ENCODE measurements around the gene DLG2. TPM values are rescaled to one million over a fixed set of nuclear protein-coding genes. Genes with fewer than 3 reads are reported as not detected.

The DLG2 gene
- total RNA-seq, 1 donor from 2014 or later, result 6.3 TPM

DNA sequence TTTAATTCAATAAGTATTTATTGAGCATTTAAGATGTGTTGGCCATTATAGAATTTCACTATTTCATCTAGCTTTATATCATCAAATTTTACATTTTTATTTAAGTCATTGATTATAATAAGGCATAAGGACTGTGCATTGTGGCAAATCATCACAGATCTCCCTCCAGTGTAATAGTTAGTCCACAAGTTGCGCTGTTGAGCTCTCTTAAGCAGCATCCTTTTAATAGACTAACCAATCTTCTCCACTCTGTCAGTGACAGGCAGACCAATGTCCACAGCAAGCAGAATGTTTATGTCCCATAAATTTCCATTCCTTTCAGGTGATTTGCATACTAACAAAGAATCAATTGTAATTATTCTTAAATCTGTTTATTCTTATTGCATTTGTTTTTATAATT, 1745.7 kb downstream of the DLG2 start:
- ATAC-seq, result no peak

- no peak for ATAC-seq
These were observed 1756.1 kb downstream of the DLG2 start for GRCh38 chr11:83871054-83871453.

GRCh38 chr11:83866655-83867054, 1760.5 kb downstream of the DLG2 start:
- ATAC-seq, result no peak

DNA sequence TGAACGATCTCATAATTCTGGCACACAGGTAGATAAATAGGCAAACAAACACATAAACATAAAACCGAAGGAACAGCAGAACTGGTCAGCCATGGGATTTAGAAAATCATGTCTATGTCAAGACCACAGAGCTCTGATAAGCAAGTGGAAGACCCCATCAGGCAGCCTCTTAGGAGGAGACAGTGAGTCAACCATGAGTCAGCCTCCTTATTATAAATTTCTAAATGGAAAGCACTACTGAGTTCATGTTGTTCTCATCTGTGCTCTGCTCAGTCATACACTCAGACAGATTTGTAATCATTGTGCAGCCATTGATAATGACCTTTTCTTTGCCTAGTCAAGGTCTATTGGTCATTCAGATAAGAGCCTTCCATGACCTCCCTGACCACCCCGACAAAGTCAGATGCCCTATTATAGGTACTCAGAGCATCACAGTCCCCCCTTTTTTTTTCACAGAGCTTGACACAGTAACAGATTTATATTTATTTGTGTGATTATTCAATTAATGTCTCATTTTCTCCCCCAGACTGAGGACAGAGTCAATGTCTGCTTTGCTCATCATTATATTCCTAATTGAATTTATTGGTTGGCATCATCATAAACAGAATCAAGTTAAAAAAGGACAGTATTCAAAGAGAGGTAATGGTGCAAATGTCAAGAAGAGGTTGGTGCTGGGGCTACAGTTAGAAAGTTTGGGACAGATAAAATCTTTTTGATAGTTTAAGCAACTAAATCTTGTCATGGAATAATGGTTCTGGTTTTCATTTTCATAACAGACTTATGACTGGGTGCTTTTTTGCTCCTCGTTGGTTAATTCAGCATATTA, 1761.3 kb downstream of the DLG2 start:
- ATAC-seq, result no peak

DNA sequence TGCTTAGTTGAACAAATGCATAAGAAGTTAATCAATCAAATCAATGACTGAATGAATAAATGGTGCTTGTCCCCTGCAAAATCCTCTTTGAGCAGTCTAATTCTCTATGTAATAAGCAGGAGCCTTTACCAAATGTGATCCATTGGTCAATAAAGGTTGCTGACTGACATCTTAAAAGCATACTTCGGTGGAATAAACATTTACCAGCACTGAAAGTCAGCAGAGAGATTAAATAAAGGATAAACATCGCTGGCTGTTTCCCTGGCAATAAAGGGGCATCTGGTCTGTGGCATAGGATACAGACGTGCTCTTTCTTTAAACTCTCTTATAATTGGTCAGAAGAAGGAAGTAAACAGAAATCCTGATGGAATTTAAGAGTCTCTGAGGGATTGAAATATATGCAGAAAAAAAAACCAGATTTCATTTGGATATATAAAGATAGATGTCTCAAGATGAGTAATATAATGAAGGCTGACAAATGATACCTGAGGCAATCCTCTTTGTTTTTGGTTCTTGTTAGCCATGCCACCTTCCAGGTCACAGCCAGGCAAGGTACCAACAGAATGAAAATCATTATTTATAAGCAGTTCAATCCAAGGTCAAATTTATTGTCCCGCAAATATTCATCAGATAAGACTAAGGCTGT, 1762.6 kb downstream of the DLG2 start:
- ATAC-seq, result no peak

DNA sequence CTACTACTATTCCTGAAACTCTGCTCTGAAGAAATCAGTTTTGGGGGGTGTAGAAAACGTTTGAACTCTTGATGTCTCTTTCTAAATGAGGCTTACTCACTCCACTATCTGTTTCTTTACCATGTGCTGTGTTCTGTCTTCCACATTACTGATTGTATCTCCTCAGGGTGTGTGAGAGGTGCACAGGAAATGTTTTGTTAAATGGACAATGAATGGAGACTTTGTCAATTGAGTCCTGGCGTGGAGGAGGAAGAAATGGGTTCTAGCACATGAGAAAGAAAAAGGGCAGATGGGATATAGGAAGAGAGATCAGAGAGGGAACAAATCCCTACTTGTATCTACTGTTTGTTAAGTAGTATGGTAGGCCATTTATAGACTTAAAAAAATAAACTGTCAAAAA, 1763.9 kb downstream of the DLG2 start:
- no peak for ATAC-seq

GRCh38 chr11:83862691-83863090, 1764.5 kb downstream of the DLG2 start:
- ATAC-seq, result no peak

GRCh38 chr11:83862033-83862432, 1765.1 kb downstream of the DLG2 start:
- no peak for ATAC-seq

DNA sequence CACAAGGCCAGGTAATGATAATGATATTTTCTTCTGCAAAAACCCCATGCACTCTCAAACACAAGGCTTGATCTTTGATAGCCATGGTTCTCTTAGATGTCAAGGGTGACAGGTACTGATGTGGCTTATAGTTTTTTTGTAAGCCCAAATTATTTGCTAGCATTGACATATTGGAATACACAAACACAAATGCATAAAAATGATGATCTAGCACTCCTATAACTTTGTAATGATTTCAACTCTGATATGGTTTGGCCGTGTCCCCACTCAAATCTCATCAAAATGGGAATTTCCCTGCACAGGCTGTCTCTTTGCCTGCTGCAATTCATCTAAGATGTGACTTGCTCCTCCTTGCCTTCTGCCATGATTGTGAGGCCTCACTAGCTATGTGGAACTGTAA, 1768.5 kb downstream of the DLG2 start:
- ATAC-seq, result no peak

DNA sequence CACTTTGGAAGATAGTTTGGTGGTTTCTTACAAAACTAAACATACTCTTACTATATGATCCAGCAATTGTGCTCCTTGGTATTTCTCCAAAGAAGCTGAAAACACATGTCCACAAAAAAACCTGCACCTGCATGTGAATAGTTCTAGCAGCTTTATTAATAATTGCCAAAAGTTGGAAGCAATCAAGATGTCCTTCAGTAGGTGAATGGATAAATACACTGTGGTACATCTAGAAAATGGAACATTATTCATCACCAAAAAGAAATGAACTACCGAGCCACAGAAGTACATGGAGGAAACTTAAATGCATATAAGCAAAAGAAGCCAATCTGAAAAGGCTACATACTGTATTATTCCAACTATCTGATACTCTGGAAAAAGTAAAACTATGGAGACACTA, 1771.9 kb downstream of the DLG2 start:
- ATAC-seq, result no peak

DNA sequence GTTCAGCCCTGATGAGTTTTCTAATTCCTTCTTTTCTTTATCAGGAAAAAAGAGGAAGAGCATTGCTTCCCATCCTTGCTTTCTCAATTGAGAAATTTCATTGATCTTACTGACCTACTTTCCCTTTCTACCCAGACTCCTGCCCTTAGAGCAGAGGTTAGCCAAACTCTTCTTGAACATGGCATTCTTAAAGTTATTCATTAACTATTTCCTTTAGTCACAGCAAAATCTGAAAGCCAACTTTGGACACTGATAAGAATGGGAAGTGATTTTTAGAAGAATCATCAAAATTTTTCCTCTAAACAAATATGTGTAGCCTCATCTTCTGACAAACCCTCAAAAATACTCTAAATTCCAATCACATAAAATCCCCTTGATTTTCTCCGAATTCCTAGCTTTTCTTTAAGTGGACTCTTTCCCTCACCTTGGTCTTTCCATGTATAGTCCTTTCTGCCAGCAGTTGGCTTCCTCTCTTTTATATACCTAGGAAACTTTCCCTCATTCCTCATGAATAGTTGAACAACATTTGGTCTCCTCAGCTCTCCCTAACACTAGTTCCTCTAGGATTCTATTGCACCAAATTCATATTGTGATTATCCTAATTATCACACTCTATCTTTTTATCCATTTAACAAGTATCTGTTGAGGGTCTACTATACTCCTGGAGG, 1774.2 kb downstream of the DLG2 start:
- no peak for ATAC-seq

DNA sequence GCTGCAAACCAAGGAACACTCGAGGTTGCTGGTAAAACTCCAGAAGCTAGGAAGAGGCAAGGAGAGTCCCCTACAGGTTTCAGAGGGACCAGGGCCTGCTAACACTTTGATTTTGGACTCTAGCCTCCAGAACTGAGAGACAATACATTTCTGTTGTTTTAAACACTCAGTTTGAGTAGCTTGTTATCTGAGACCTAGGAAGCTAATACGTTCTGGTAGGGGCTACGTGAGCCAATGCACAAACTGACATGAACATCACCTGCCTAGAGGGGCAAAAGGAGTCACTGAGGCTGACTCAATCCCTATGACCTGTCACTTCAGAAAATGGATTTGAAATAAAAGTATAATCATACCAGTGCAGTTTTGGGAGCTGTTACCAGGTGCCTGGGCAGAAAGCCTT, 1775.1 kb downstream of the DLG2 start:
- no peak for ATAC-seq

DNA sequence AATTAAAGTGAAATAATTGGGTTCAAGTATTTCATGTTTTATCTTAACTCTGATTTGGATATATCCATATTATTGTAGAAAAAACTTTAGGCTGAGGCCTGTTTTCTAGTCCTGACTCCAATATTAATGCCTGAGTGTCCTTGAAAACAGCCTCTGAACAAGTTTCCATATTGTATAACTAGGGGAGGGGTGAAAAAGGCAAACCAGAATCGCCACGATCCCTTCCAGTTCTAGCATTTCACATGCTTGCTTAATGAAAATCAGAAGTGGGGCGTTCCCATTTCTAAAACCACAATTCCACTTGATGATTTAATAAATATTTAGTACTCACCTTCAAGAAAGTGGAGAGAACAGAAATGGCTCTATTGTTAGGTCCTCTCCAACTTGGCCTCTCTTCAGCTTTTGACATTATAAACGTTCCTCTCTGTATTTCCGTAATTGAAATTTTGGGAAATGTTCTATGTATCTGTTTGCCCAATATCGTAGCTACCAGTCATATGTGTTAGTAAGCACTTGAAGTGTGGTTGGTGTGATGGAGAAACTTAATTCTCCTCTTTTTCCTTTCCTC, 1779.6 kb downstream of the DLG2 start:
- no peak for ATAC-seq

GRCh38 chr11:83845797-83846196, 1781.3 kb downstream of the DLG2 start:
- ATAC-seq, result no peak

GRCh38 chr11:83840326-83840725, 1786.8 kb downstream of the DLG2 start:
- ATAC-seq, result no peak

- peak; percentile 68 for ATAC-seq
These were observed 1790.1 kb downstream of the DLG2 start for GRCh38 chr11:83836883-83837654.

- no peak for ATAC-seq
These were observed 1791.1 kb downstream of the DLG2 start for GRCh38 chr11:83836065-83836464.

DNA sequence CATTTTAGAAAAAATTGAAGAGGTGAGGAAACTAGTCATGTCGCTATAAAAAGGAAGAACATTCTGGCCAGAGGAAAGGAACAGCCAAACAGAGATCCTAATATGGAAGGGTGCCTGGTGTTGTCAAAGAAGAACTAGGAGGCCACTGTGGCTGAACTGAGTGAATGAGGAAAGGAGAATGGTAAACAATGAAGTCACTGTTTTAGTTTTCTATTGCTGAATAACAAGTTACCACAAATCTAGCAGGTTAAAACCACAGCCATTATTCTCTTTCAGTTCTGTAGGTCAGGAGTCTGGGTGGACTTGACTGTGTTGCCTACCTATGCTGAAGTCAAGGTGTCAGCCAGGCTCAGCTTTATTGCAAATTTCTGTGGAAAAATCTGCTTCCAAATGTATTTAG, 1791.7 kb downstream of the DLG2 start:
- no peak for ATAC-seq

DNA sequence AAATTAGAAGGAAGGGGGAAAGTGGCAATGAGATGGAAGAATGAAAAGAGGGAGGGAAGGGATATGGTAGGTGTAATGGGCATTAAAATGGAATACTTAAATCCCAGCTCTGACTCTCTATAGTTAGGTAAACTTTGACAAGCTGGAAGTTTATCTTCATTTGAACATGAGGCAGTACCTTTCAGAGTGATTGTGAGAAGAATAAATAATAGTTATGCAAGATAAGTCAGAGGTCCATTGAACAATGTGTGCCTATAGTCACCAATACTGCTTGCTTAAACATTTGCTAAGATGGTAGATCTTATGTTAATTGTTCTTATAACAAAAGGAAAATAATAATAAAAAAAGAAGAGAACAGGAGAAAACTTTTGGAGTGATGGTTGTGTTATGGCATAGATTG, 1795.2 kb downstream of the DLG2 start:
- no peak for ATAC-seq

- ATAC-seq, result no peak
These were observed 1799.1 kb downstream of the DLG2 start for GRCh38 chr11:83827940-83828554.

DNA sequence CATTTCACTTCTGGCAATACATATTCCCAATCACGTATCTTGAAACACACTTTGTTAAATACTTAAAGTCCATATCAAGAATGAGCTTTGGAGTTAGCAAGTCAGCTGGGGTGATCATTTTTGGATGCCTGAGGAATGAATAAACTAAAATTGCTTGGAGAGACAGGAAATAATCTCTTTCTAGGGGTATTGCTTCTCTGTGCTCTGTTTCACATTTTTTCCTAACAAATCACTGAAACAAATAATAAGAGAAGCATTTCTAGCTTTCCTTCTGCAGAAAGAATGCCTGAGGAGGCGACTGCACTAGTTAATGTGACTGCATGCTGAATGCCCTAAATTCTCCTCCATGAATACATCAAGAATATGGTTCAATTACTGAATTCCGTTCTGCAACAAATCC, 1799.6 kb downstream of the DLG2 start:
- no peak for ATAC-seq

GRCh38 chr11:83826078-83826477, 1801.1 kb downstream of the DLG2 start:
- no peak for ATAC-seq

All from esophagus mucosa (tissue), 1 donor.